Gastroesophageal sphincter (tissue), 4 donors: Measurements from ENCODE around the gene RWDD4. TPM values are rescaled to one million over a fixed set of nuclear protein-coding genes. Genes with fewer than 3 reads are reported as not detected.

ENCODE experiments used
- ATAC-seq: fragments of 150-250 bp; one replicate; pipeline ENCODE4 v1.9.1; 2016; ENCODE audit warnings: mild to moderate bottlenecking, moderate library complexity
- H3K27ac ChIP-seq, 4 donors: fragments of 200-600 bp; sonication (generic) in 3 of 4; 1 replicate in 3 of 4; 2 replicates in 1 of 4; pipeline ENCODE4 v1.5.1; 2016 to 2019
- H3K27me3 ChIP-seq: fragments of 200-600 bp; sonication (generic); one replicate; pipeline ENCODE4 v1.5.1; 2019
- H3K36me3 ChIP-seq, 2 donors: fragments of 200-600 bp; sonication (generic); one replicate each; pipeline ENCODE4 v1.5.1; 2019; ENCODE audit warnings: control low read depth in 1 of 2
- H3K4me1 ChIP-seq, 3 donors: fragments of 200-600 bp; sonication (generic); 1 replicate in 2 of 3; 2 replicates in 1 of 3; pipeline ENCODE4 v1.5.1; 2016 to 2019; ENCODE audit warnings: control low read depth in 2 of 3
- H3K4me3 ChIP-seq, 2 donors: fragments of 200-600 bp; sonication (generic); one replicate each; pipeline ENCODE4 v1.5.1; 2019; ENCODE audit warnings: mild to moderate bottlenecking in 1 of 2, moderate library complexity in 1 of 2
- H3K9me3 ChIP-seq, 3 donors: fragments of 200-600 bp; sonication (generic); one replicate each; pipeline ENCODE4 v1.5.1; 2017 to 2019; ENCODE audit warnings: control low read depth in 2 of 3
- CTCF ChIP-seq, 4 experiments: fragments of 200-600 bp in 2 of 4; fragments of 450-650 bp in 2 of 4; sonication (generic) in 1 of 4; IDR thresholded peaks; one replicate each; pipeline ENCODE4 v1.5.1; 2017 to 2019; ENCODE audit warnings: antibody characterized with exemption in 4 of 4, mild to moderate bottlenecking in 2 of 4, moderate library complexity in 2 of 4
- EP300 ChIP-seq: sonication (generic); formaldehyde crosslinking; IDR thresholded peaks from one replicate; pipeline ENCODE4 v1.6.1; 2017; ENCODE audit warnings: antibody characterized with exemption, mild to moderate bottlenecking
- POLR2A ChIP-seq, 2 donors: fragments of 450-650 bp; IDR thresholded peaks; one replicate each; pipeline ENCODE4 v1.6.1; 2017; ENCODE audit warnings: antibody characterized with exemption in 2 of 2, mild to moderate bottlenecking in 2 of 2, moderate library complexity in 1 of 2
- POLR2AphosphoS5 ChIP-seq: sonication (generic); formaldehyde crosslinking; IDR thresholded peaks from one replicate; pipeline ENCODE4 v1.6.1; 2017; ENCODE audit warnings: antibody characterized with exemption
- WGBS, 2 donors: methylation state at CpG; one replicate each; pipeline ENCODE4 v1.1.5; 2018; ENCODE audit warnings: low coverage in 1 of 2; 5-methylcytosine and 5-hydroxymethylcytosine counted together
- total RNA-seq, 4 donors: library from RNA; depleted of rRNA; stranded (reverse); fragments of >200 nt; gene quantifications; one replicate each; pipeline ENCODE4 v1.1.0, GENCODE V29; 2016

Gene RWDD4
- total RNA-seq, 4 donors from 2014 or later, result 29.6 to 43.0 (median 32.8) TPM

GRCh38 chr4:183674153-183674552, 15.2 kb upstream of the RWDD4 start:
- Histone ChIP-seq H3K4me3 (no peak overlapping the region), H3K36me3 (peaks cover 0 to 98% of the 10 kb centered on the region in 2 donors), H3K4me1 (no peaks in the 10 kb centered on the region), H3K27me3 (no peaks in the 10 kb centered on the region), H3K27ac (no peak overlapping the region), H3K9me3 (no peaks in the 10 kb centered on the region)
- WGBS, 2 donors, result 64 to 86% methylated on average over 2 to 3 of the region's 3 CpGs
- no peak for ATAC-seq
- TF ChIP-seq POLR2A (IDR thresholded peaks at IDR 0.05) (no peak), CTCF (IDR thresholded peaks at IDR 0.05) (no peak), EP300 (no peak), POLR2AphosphoS5 (no peak)

- ATAC-seq, result no peak
- WGBS, 2 donors, result 95 to 100% methylated on average over 1 to 7 of the region's 12 CpGs
- no peaks in the 10 kb centered on the region for H3K9me3 ChIP-seq
- H3K27me3 ChIP-seq, result no peaks in the 10 kb centered on the region
- H3K36me3 ChIP-seq, result peaks cover 0 to 99% of the 10 kb centered on the region in 2 donors
- TF ChIP-seq EP300 (no peak), CTCF (IDR thresholded peaks at IDR 0.05) (no peak), POLR2AphosphoS5 (no peak), POLR2A (IDR thresholded peaks at IDR 0.05) (no peak)
- H3K27ac ChIP-seq, result no peak overlapping the region
- no peaks in the 10 kb centered on the region for H3K4me1 ChIP-seq
- no peak overlapping the region for H3K4me3 ChIP-seq
Measured at GRCh38 chr4:183670960-183671555, 12.1 kb upstream of the RWDD4 start.

- H3K27me3 ChIP-seq, result no peaks in the 10 kb centered on the region
- no peaks in the 10 kb centered on the region for H3K9me3 ChIP-seq
- 73 to 84% methylated on average over 3 of the region's 3 CpGs for WGBS, 2 donors
- H3K27ac ChIP-seq, result no peak overlapping the region
- no peak for ATAC-seq
- TF ChIP-seq POLR2AphosphoS5 (no peak), EP300 (no peak), POLR2A (IDR thresholded peaks at IDR 0.05) (no peak), CTCF (IDR thresholded peaks at IDR 0.05) (no peak)
- no peak overlapping the region for H3K4me3 ChIP-seq
- H3K4me1 ChIP-seq, result no peaks in the 10 kb centered on the region
- H3K36me3 ChIP-seq, result peaks cover 0 to 99% of the 10 kb centered on the region in 2 donors
Measured at GRCh38 chr4:183670251-183670650, 11.3 kb upstream of the RWDD4 start.

- 100% methylated on average over 1 of the region's 1 CpG; no CpG with 5 or more reads in 1 of the 2 donors for WGBS, 2 donors
- Histone ChIP-seq H3K27me3 (no peaks in the 10 kb centered on the region), H3K4me3 (no peak overlapping the region), H3K4me1 (peaks cover 0 to 11% (median 0%) of the 10 kb centered on the region in 3 donors), H3K9me3 (no peaks in the 10 kb centered on the region), H3K36me3 (peaks cover 0 to 68% of the 10 kb centered on the region in 2 donors), H3K27ac (no peak overlapping the region)
- ATAC-seq, result no peak
- no peak for TF ChIP-seq POLR2AphosphoS5
- no peak for TF ChIP-seq POLR2A (IDR thresholded peaks at IDR 0.05)
- no peak for TF ChIP-seq CTCF (IDR thresholded peaks at IDR 0.05)
- TF ChIP-seq EP300, result no peak
Measured at GRCh38 chr4:183666088-183666487, 7.1 kb upstream of the RWDD4 start.

- Histone ChIP-seq H3K36me3 (peaks cover 0 to 26% of the 10 kb centered on the region in 2 donors), H3K4me1 (peaks cover 4 to 51% (median 8%) of the 10 kb centered on the region in 3 donors), H3K9me3 (no peaks in the 10 kb centered on the region), H3K27ac (peak overlapping the region; percentile 72 to 94 (median 92)), H3K27me3 (no peaks in the 10 kb centered on the region), H3K4me3 (peak overlapping the region; percentile 87 to 96)
- no peak for ATAC-seq
- 5 to 6% methylated on average over 7 to 10 of the region's 10 CpGs for WGBS, 2 donors
- TF ChIP-seq EP300 (no peak), CTCF (IDR thresholded peaks at IDR 0.05) (no peak), POLR2AphosphoS5 (no peak), POLR2A (IDR thresholded peaks at IDR 0.05) (no peak)
Measured at GRCh38 chr4:183659872-183660242, 872 bp upstream of the RWDD4 start.
